GM21737 (cell line): ENCODE measurements around the gene NFASC.

Experiments
- ATAC-seq: cut with Tn5 transposase; IDR thresholded peaks from one replicate; pipeline ENCODE4 v1.9.1; 2021; ENCODE audit warnings: mild to moderate bottlenecking, moderate library complexity; ENCODE audit not compliant: unreplicated experiment

The NFASC gene

GRCh38 chr1:204858363-204858821, 12.3 kb upstream of the NFASC start:
- ATAC-seq: no peak

- ATAC-seq: no peak
These were observed 10.8 kb upstream of the NFASC start for GRCh38 chr1:204859861-204860267.

GRCh38 chr1:204863024-204863423, 7.6 kb upstream of the NFASC start:
- ATAC-seq: no peak

GRCh38 chr1:204863730-204864129, 6.9 kb upstream of the NFASC start:
- ATAC-seq: no peak

DNA sequence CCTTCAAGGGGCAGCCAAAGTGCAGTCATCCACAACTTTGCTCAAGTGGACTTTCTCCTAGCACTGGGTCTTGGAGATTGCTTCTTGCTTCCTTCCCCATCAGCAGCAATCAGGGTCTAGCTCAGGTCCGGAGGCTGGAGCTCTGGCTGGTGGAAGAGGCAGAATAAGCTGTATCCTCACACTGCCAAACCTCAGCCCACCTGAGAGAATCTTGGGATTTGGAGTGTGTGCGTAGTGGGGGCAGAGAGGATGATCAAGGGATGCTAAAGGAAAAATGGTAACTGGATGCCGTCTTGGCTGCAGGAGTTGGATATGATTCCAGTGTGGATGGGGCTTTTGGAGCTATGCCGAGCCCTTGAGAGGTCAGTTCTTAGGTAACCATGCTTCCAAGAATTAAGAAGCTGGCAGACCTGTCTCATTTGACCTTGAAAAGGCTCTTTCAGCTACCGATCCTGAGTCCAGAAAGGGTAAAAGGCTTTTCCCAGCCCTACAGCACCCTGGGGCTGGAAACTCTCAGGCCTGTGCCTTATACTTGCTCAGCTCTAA, 4.5 kb upstream of the NFASC start:
- ATAC-seq: no peak

- no peak for ATAC-seq
These were observed 3.5 kb upstream of the NFASC start for GRCh38 chr1:204867203-204867602.

DNA sequence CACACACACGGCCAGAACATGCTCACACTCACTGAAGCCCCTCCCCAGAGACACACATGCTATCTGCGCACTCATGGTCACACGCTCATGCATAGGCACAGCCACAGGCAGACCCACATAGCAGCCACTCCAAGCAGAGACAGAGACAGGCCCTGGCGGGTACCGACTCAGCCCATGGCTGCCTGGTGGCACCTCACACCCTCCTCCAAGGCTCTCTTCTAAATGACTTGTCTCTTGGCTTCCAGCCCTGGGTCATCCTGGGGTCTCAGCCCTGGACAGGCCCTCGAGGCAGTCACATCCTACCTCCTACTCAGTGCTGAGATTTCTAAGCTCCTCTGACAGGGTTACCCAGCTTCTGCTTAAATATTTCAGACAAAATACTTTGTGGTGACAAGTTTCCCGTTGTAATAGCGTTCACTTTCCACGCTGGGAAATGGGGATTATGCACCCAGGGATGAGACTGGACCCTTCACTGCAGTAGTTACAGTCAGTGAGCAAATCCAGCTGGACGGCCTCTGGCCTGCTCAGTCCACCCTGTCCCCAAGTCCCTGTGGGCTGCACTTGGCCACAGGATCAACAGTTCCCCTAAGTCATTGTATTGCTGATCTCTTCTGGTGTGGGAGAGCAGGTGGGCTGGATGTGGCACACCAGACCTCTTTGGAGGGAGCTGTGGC, 2.9 kb upstream of the NFASC start:
- ATAC-seq: no peak

GRCh38 chr1:204868340-204868700, 2.3 kb upstream of the NFASC start:
- no peak for ATAC-seq

- no peak for ATAC-seq
These were observed 1.6 kb upstream of the NFASC start for GRCh38 chr1:204869097-204869496.

DNA sequence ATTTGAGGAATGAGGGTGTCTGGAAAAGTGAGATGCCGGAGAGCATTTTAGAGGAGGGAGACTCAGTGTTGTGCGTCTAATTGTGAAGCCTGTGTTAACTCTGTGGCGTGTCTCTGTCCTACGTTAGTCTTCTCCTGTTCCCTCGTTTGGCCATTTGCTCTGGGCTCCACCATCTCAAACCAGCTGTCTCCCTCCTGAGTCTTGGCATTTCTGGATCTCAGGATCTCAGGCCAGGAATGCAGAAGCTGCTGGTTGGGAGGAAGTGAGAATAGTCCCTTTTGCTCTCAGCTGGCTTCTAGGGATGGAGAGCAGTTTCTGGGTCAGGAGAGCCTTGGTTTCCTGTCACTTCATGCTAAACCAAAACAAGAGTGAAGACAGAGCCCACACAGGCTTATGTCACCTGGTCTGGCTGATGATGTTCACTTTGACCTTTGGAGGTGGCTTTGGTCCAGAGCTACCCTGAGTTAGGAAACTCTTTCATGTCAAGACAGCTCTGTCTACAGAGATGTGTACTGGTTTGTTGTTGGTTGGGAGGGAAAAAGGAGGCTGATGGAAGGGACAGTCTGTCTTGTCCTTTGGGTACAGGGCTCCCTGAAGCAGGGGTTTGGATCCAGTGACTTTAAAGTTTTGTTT, 859 bp downstream of the NFASC start:
- ATAC-seq: no peak

DNA sequence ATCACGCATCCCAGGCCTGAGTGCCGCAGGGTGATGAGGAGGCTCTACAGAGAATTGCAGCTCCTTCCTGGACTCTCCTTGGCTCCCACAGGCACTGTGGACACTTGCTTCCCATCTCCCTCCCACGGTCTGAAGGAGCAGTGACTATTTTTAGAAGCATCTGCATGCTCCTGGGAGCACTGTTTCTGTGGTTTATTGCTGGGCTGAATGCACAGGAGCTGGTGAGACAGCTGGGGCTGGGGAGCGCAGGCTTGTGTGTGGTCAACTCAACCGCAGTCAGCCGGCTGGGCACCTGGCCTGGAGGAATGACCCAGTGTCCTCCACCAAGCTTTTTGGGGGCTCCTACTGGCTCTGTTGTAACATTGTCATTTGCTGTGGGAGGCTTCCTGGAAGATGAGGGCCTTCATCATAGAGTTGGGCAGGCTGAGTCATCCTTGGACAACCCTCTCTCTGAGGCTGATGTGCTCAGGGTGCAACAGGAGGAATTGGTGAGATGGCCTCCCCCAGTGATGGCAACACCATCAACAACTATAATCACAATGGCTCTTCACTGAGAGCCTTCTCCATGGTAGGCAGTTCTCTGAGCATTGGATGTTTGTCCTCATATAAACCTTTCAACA, 1.7 kb downstream of the NFASC start:
- ATAC-seq: no peak

DNA sequence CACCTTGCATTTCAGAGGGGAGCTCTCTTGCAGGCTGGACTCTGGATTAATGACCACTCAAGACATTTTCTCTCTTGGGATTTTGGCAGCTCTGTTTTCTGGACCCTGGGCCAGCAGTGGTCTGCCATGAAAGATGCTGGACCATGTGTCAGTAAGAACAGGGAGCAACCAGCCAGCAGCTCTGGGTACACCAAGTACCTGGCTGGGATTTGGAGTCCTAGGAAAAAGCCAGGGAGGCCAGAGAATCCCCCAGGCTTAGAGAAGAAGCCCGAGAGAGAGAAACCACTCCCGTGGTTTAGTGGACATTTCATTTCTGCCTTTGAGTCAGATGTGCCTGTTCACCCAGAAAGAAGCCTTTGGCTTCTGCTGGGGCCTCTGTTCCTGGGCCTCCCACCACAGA, 2.5 kb downstream of the NFASC start:
- no peak for ATAC-seq

GRCh38 chr1:204873714-204874113, 3.1 kb downstream of the NFASC start:
- ATAC-seq: no peak

DNA sequence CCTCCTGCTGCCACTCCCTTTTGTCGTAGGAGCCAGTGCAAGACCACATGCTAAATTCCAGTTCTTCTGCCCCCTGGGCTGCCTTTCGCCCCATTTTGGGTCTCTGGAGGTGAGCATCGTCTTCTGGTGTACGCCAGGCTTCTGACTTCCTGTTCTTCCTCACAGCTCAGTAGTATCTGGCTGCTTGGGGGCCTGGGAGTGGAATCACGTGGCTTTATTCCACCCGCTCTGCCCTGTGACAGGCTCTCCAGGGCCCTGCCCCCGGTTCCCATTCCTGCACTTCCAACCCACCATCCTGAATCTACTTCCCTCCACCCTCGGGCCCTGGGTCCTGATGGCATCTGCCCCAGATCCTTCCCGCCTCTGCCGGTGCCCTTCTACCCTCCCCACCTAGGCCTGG, 3.6 kb downstream of the NFASC start:
- ATAC-seq: no peak

GRCh38 chr1:204875255-204875654, 4.6 kb downstream of the NFASC start:
- ATAC-seq: no peak

DNA sequence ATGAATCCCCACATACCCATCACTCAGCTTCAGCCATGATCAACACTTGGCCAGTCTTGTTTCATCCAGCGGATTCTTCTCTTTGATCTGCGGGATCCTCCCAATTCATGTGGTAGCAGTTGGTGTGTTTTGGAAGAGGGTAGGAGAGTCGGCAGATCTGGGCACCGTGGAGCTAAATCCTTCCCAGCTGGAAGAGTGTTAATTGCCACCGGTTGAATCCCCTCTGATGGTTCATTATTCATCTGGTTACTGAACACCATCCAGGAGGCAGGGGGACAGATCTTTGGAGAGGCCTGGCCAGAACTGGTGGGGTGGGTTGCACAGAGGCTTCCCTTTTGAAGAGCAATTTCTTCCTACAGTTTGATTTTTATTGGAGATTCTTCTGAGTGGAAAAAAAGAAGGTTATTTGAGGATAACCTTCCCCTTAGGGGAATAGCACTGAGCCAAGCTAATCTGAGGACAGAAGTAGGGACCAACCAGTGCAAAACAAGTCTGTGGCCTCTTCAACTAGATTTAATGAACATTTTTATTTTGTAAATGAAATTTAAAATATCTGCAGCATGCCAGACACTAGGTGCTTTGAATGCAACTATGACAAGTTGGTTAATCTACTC, 8.1 kb downstream of the NFASC start:
- ATAC-seq: no peak

- ATAC-seq: no peak
These were observed 8.7 kb downstream of the NFASC start for GRCh38 chr1:204879351-204879750.

GRCh38 chr1:204880906-204881305, 10.2 kb downstream of the NFASC start:
- ATAC-seq: no peak

- ATAC-seq: no peak
These were observed 11.8 kb downstream of the NFASC start for GRCh38 chr1:204882479-204882878.

DNA sequence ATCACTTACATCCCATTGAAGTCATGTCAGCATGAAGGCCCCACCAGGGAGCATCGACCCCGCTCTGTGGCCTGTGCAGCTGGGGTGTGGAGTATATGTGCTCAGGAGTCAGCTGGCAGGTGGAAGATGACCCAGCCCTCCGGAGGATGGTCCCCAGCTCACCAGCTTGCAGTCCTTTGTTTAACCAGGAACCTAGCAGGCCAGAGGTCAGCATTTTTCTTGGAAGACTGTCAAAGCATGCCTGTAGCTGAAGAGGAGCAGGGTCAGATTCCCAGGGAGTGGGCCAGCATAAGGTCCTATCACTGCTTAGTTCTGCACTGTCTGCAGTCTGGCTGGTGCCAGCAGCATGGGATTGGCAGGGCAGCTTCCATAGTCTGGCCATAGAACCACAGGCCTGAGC, 12.7 kb downstream of the NFASC start:
- ATAC-seq: no peak

DNA sequence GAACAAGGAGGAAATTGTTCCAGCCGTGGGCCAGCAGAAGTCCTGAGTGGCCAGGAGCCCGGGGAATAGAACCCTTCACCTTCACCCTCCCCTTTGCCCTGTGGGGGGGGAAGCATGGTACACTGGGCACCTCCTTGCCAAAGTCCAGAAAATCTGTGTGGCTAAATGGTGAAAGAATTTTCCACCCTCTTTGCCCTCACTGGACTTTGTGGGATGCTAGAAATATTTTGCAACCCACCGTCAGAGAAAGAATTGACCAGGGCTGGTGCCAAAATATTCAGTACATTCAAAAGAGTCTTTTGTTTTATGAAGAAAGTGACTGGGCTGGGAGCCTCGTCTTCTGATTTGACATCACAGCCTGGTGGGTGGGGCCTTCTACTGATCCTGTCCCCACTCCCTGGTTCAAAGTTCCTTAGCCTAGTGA, 14.6 kb downstream of the NFASC start:
- ATAC-seq: no peak

- no peak for ATAC-seq
These were observed 15.1 kb downstream of the NFASC start for GRCh38 chr1:204885790-204886189.
